GM21360 (cell line): Measurements from ENCODE around the gene RTEL1.

Experiments
- ATAC-seq: cut with Tn5 transposase; IDR thresholded peaks from one replicate; pipeline ENCODE4 v1.9.1; 2021; ENCODE audit warnings: mild to moderate bottlenecking, moderate library complexity; ENCODE audit not compliant: unreplicated experiment

Gene RTEL1

DNA sequence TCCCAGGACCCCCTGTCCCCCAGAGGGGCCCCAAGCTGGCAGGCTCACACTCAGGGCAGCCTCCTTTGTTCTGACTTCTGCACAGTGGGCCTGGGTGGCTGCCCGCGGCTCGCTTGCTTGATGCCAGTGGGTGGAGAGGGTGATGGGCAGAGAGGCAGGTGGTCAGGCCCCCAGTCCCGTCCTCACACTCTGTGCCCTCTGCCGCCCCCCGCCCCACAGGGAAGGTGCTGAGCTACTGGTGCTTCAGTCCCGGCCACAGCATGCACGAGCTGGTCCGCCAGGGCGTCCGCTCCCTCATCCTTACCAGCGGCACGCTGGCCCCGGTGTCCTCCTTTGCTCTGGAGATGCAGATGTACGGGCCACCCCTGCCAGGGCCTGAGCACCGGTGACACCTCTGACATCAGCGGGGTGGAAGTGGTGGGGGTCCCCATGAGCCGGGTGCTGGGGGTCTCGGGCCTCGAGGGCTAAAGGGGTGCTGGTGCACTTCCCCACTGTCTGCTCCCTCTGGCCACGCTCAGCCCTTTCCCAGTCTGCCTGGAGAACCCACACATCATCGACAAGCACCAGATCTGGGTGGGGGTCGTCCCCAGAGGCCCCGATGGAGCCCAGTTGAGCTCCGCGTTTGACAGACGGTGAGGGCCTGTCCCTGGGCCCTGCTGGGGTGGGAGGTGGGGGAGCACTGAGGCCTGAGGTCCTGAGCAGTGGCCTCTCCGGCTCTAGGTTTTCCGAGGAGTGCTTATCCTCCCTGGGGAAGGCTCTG is 29.5 kb downstream of the RTEL1 start:
- ATAC-seq, result no peak

DNA sequence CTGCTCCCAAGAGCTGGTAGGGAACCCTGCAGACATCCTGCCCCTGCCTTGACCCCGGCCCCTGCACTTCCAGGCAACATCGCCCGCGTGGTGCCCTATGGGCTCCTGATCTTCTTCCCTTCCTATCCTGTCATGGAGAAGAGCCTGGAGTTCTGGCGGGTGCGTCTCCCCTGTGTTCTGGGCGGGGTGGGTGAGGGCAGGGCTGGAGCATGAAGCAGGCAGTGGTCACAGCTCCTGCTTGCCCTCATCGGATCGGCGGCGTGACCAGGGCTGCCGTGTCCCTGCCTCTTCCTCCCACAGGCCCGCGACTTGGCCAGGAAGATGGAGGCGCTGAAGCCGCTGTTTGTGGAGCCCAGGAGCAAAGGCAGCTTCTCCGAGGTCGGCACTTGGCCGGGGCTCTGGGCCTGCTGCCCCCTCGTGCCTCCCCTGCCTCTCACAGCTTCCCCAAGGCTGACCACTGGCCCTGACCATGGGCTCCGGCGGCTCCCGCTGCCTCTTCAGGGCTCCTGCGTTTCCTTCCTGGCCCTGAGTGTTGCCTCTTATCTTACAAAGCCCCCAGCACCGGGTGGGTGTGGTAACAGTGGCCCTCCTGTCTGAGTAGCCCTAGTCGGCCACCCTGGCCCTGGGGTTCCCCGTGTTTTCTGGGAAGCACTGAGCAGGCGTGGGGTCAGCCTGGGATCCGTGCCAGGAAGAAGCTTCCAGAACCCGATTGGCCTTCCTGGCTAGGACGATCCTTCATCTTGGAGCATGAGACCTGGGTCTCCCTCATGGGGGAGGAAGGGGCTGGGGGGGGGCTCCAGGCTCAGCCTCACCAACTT is 30.3 kb downstream of the RTEL1 start:
- no peak for ATAC-seq

DNA sequence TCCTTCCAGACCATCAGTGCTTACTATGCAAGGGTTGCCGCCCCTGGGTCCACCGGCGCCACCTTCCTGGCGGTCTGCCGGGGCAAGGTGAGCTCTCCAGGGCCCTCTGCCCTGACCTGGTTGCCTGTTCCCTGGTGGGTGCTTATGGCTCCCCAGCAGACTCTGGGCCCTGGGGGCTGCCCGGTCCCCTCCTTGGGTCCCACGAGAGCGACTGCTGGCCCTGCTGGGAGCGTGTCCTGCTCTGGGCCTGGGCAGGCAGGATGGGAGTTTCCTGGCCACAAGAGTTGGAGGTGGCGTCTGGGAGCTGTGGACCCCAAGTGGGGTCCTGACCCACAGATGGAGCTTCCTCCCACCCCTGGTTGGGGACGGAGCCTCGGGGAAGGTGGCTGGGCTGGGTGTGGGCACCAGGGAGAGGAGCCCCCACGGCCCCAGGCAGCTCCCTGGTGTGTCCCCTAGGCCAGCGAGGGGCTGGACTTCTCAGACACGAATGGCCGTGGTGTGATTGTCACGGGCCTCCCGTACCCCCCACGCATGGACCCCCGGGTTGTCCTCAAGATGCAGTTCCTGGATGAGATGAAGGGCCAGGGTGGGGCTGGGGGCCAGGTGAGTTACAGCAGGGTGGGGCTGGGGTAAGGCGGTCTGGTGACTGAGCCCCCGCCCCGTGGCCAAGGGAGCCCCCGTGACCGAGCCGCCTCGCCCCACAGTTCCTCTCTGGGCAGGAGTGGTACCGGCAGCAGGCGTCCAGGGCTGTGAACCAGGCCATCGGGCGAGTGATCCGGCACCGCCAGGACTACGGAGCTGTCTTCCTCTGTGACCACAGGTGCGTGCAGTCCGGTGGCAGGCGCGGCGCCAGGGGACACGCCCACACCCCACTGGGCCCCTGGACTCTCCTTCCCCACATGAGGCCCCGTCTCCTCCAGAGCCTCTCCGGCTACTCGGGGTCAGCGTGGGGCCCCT is 31.2 kb downstream of the RTEL1 start:
- ATAC-seq, result no peak

DNA sequence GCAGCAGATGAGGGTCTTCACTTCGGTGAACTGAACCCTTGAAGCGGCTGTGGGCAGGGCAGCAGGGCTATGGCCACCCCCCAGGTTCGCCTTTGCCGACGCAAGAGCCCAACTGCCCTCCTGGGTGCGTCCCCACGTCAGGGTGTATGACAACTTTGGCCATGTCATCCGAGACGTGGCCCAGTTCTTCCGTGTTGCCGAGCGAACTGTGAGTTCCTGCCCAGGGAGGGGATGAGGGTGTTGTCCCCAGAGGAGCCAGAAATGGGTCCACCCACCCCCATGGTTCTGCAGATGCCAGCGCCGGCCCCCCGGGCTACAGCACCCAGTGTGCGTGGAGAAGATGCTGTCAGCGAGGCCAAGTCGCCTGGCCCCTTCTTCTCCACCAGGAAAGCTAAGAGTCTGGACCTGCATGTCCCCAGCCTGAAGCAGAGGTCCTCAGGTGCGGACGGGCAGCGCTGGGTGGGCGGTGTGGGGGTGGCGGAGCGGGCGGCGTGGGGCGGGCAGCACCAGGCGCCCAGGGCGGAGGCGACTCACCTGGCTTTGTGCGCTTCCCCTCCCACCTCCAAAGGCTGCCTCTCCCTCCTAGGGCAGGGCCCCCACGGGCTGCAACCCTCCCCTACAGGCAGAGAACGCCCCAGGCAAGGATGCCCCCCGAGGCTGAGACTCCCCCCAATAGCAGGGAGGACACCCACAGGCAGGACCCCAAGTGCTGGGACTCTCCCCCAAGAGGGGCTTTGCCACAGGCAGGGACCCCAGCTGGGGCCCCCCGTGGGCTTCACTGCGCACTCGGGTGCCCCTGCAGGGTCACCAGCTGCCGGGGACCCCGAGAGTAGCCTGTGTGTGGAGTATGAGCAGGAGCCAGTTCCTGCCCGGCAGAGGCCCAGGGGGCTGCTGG is 32.1 kb downstream of the RTEL1 start:
- no peak for ATAC-seq

DNA sequence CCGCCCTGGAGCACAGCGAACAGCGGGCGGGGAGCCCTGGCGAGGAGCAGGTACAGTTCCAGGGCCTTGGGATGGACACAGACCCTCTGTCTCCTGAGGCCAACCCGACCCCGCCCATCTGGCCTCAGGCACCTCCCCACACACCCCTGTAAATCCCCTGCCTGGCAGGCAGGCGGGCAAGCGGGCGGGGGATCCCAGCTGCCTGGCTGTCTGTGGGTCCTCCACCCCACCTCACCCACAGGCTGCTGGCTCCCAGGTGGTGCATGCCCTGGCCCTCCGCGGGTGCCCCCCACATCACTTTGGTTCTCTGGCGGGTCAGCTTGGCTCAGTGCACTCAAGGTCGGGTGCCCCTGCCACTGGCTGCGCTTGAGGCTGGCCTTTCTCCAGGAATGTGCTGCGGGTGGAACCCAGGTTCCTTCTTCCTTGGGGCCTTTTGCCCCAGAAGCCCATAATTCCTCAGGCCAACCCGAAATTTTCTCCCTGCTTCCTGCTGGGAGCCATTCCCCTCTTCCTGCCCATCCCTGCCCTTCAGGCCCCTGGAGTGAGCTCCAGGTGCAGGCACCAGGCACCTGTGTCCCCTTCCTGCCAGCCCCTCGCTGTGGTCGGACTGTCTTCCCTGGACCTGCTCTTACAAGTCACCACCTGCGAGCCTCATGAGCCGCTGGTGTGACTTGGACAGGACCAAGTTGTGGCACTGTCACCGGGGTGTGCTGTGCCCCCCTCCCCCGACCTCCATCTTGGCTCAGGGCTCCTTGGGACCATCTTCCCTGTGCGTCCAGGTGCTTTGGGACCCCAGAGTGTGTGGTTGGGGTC is 33.0 kb downstream of the RTEL1 start:
- no peak for ATAC-seq

DNA sequence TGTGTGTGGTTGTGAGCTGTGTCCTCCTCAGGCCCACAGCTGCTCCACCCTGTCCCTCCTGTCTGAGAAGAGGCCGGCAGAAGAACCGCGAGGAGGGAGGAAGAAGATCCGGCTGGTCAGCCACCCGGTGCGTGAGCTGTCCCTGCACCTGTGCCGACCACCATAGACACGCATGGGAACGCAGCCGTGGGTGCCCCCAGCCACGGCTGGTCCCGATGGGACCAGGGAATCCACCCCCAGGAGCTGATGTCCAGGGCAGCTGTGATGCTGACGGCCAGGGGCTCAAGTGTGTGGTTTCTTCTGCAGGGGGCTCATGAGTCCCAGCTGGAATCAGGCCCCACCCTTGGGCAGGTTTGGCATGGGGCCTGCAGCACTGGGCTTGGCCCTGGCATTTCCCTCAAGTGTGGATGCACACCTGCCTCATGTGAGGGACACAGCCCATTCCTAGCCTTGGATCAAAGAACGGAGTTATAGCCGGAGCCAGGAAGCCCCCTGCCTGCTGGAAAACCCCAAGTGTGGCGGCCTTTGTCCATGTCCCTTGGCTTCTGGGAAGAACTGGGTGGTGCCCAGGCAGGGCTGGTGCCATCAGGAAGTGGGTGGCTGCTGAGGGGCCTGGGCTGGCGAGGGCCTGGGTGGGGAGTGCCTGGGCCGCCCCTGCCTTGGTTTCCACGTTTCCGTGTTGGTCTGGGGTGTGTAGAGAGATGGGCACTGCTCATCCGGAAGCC is 33.8 kb downstream of the RTEL1 start:
- ATAC-seq, result no peak

DNA sequence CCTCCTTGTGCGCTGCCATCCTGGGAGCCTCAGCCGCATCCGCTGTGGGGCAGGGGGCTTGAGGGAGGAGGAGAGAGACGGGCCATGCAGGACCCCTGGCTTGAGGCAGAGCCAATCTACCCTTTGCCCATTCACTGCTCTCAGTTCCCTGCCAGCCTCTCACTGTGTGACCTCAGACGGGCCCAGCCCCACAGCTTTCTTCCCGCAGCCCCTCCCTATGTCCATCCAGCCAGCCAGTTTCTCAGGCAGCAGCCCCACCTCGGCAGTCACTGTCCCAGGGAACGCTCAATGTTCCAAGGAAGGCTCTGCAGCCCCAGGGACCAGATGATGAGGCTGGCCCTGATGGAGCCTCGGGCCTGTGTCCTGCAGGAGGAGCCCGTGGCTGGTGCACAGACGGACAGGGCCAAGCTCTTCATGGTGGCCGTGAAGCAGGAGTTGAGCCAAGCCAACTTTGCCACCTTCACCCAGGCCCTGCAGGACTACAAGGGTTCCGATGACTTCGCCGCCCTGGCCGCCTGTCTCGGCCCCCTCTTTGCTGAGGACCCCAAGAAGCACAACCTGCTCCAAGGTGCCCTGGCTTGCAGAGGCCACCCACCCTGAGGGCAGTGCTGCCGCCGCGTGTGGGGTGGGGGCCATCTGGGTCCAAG is 34.4 kb downstream of the RTEL1 start:
- no peak for ATAC-seq

DNA sequence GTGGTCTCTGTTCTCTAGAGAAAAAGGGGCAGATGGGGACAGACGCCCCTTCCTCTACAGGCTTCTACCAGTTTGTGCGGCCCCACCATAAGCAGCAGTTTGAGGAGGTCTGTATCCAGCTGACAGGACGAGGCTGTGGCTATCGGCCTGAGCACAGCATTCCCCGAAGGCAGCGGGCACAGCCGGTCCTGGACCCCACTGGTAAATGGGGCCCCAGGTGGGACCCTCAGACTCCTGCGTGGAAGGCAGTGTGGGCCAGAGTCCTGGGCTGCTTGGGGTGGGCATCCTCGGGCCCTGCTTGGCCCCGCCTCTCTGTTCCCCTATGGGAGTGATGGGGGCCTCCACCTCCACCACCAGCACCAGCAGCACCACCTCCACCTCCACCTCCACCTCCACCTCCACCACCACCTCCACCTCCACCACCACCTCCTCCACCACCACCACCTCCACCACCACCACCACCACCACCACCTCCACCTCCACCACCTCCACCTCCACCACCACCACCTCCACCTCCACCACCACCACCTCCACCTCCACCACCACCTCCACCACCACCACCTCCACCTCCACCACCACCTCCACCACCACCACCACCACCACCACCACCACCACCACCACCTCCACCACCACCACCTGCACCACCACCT is 35.1 kb downstream of the RTEL1 start:
- ATAC-seq, result no peak

DNA sequence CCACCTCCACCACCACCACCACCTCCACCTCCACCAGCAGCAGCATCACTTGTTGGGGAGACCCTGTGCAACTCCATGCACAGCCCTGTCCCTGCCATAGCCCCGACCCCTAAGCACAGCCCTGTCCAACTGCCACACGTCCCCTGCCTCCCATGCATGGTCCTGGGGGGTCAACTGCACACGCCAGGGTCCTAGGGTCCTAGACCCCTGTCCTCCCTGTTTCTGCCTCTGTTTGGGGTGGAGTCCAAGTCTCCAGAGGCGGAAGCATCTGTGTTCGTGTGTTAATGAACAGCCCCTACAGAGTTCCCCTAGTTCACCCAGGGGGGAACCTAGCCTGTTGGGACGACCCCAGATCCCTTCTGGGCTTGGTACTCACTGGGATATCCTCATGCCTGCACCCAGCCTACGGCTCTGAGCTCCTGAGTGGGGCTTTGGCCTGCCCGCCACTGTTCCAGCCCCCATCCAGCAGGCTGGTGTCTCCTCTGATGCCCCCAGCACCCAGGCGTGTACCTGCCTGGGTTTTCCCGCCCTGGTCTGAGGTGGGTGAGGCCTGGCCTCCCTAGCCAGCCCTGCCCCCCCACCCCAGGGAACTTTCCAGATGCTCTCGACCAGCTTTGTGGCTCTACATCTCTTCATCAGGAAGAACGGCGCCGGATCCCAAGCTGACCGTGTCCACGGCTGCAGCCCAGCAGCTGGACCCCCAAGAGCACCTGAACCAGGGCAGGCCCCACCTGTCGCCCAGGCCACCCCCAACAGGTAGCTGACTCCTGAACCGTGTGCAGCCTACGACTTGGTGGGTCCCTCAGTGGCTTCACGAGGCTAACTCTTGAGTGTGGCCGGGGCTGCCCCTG is 35.8 kb downstream of the RTEL1 start:
- ATAC-seq, result no peak

DNA sequence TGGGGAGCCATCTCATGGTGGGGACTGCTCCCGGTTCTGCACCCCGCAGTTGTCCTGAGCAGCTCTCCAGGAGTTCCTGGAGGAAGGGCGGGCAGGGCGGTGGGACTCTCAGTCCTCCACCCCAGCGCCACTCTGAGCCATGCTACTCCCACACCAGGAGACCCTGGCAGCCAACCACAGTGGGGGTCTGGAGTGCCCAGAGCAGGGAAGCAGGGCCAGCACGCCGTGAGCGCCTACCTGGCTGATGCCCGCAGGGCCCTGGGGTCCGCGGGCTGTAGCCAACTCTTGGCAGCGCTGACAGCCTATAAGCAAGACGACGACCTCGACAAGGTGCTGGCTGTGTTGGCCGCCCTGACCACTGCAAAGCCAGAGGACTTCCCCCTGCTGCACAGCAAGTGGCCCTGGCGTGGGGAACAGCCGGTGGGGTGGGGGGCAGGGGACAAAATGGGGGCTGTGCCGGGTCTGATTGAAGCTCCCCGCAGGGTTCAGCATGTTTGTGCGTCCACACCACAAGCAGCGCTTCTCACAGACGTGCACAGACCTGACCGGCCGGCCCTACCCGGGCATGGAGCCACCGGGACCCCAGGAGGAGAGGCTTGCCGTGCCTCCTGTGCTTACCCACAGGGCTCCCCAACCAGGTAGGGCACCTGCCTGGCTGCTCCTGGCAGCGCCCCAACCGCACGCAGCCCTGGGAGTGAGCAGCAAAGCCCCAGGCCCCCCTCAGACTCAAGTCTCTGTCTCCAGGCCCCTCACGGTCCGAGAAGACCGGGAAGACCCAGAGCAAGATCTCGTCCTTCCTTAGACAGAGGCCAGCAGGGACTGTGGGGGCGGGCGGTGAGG is 36.7 kb downstream of the RTEL1 start:
- ATAC-seq, result no peak

DNA sequence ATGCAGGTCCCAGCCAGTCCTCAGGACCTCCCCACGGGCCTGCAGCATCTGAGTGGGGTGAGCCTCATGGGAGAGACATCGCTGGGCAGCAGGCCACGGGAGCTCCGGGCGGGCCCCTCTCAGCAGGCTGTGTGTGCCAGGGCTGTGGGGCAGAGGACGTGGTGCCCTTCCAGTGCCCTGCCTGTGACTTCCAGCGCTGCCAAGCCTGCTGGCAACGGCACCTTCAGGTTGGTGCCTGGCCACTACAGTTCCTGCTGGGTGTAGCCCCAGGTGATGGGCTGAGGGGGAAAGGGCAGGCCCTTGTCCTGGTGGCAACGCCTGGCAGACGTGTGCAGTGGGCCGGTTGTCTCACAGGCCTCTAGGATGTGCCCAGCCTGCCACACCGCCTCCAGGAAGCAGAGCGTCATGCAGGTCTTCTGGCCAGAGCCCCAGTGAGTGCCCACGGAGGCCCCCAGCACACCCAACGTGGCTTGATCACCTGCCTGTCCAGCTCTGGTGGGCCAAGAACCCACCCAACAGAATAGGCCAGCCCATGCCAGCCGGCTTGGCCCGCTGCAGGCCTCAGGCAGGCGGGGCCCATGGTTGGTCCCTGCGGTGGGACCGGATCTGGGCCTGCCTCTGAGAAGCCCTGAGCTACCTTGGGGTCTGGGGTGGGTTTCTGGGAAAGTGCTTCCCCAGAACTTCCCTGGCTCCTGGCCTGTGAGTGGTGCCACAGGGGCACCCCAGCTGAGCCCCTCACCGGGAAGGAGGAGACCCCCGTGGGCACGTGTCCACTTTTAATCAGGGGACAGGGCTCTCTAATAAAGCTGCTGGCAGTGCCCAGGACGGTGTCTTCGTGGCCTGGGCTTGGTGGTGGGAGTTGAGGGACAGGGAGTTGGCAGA is 37.6 kb downstream of the RTEL1 start:
- ATAC-seq, result no peak

DNA sequence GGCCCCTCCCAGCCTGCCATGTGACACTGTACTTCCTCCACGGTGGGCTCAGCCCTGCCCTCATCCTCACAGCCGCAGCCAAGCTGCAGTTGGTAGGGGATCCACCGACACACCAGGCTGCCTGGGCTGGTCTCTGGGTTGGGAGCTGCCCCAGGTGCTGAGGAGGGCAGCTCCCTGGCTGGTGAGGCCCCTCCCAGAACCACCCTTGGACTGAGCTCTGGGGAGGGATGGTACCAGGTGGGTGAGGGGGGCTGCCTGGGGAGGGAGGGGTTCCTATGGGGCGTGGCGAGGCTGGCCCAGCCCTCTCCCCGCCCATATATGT is 38.2 kb downstream of the RTEL1 start:
- ATAC-seq, result no peak

DNA sequence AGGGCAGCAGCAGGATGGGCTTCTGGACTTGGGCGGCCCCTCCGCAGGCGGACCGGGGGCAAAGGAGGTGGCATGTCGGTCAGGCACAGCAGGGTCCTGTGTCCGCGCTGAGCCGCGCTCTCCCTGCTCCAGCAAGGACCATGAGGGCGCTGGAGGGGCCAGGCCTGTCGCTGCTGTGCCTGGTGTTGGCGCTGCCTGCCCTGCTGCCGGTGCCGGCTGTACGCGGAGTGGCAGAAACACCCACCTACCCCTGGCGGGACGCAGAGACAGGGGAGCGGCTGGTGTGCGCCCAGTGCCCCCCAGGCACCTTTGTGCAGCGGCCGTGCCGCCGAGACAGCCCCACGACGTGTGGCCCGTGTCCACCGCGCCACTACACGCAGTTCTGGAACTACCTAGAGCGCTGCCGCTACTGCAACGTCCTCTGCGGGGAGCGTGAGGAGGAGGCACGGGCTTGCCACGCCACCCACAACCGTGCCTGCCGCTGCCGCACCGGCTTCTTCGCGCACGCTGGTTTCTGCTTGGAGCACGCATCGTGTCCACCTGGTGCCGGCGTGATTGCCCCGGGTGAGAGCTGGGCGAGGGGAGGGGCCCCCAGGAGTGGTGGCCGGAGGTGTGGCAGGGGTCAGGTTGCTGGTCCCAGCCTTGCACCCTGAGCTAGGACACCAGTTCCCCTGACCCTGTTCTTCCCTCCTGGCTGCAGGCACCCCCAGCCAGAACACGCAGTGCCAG is 38.7 kb downstream of the RTEL1 start, which contains the start of gene TNFRSF6B:
TNFRSF6B (plus strand) TSS at position 25 of the 729 bp plus-strand sequence; CDS start at position 141, 116 bp downstream.
- ATAC-seq, result no peak

DNA sequence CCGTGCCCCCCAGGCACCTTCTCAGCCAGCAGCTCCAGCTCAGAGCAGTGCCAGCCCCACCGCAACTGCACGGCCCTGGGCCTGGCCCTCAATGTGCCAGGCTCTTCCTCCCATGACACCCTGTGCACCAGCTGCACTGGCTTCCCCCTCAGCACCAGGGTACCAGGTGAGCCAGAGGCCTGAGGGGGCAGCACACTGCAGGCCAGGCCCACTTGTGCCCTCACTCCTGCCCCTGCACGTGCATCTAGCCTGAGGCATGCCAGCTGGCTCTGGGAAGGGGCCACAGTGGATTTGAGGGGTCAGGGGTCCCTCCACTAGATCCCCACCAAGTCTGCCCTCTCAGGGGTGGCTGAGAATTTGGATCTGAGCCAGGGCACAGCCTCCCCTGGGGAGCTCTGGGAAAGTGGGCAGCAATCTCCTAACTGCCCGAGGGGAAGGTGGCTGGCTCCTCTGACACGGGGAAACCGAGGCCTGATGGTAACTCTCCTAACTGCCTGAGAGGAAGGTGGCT is 39.3 kb downstream of the RTEL1 start:
- no peak for ATAC-seq
